HG03060 (cell line): ENCODE data around the gene PODN.

ENCODE experiments used
- ATAC-seq: cut with Tn5 transposase; IDR thresholded peaks from one replicate; pipeline ENCODE4 v1.9.1; 2021; ENCODE audit warnings: low read depth, moderate number of reproducible peaks; ENCODE audit not compliant: unreplicated experiment

The PODN gene, protein sequence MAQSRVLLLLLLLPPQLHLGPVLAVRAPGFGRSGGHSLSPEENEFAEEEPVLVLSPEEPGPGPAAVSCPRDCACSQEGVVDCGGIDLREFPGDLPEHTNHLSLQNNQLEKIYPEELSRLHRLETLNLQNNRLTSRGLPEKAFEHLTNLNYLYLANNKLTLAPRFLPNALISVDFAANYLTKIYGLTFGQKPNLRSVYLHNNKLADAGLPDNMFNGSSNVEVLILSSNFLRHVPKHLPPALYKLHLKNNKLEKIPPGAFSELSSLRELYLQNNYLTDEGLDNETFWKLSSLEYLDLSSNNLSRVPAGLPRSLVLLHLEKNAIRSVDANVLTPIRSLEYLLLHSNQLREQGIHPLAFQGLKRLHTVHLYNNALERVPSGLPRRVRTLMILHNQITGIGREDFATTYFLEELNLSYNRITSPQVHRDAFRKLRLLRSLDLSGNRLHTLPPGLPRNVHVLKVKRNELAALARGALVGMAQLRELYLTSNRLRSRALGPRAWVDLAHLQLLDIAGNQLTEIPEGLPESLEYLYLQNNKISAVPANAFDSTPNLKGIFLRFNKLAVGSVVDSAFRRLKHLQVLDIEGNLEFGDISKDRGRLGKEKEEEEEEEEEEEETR

GRCh38 chr1:53061859-53062707 is at the start of gene PODN:
Gene PODN, plus strand, starts transcription at chr1:53062213. Its CDS starts 7,643 bp downstream, at chr1:53069856.
- ATAC-seq, result no peak

- peak; percentile 77 for ATAC-seq
These were observed 47.1 kb upstream of the PODN start for GRCh38 chr1:53014791-53015507.

DNA sequence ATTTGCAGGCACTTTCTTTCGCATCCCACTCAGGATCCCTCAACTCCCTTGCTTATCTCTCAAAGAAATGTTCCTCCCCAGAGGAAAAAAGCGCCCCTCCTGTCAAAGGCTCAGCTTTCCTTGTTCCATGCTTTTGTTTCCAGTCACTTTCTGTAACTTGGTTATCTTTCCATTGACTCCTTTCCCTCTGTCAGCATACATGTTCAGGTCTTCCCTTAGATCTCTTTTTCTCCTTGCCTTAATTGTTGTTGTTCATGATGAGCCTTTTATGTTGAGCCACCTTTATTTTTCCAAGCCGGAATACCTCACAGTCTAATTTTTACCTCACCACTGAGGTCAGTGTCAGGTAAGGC is 46.5 kb upstream of the PODN start:
- no peak for ATAC-seq

GRCh38 chr1:53016705-53017104 is 45.3 kb upstream of the PODN start:
- no peak for ATAC-seq

- no peak for ATAC-seq
These were observed 41.4 kb upstream of the PODN start for GRCh38 chr1:53020588-53020987.

GRCh38 chr1:53022179-53022578 is 39.8 kb upstream of the PODN start:
- ATAC-seq, result no peak

DNA sequence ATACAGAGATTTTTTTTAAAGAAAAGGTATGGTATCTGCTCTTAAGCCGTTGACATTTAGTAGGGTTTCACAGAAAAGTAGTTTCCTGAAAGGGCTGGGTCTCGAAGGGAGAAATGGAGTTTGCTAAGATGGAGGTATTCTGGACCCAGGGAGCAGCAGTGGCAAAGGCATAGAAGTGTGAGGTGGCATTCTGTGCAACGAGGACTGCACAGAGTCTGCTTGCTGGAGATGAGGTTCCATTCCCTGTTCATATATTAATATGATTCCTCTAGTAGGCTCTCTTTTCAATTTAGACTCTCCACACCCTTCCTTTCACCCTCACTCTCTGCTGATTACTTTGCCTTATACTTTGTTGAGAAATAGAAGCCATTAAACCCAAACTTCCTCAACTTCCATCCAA is 38.5 kb upstream of the PODN start:
- ATAC-seq, result no peak

DNA sequence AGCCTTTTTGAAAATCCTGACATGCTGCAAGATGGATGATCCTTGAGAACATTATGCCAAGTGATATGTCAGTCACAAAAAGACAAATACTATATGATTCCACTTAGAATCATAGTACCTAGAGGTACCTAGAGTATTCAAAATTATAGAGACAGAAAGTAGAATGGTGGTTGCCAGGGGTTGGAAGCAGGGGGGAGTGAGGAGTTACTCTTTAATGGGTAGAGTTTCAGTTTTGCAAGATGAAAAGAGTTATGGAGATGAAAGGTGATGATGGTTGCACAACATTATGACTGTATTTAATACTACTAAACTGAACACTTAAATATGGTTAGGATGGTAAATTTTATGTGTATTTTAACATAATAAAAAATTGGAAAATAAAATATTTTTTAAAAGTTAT is 37.9 kb upstream of the PODN start:
- no peak for ATAC-seq

- ATAC-seq, result no peak
These were observed 36.8 kb upstream of the PODN start for GRCh38 chr1:53025034-53025768.

- no peak for ATAC-seq
These were observed 36.3 kb upstream of the PODN start for GRCh38 chr1:53025769-53026112.

GRCh38 chr1:53026254-53026653 is 35.8 kb upstream of the PODN start:
- no peak for ATAC-seq

DNA sequence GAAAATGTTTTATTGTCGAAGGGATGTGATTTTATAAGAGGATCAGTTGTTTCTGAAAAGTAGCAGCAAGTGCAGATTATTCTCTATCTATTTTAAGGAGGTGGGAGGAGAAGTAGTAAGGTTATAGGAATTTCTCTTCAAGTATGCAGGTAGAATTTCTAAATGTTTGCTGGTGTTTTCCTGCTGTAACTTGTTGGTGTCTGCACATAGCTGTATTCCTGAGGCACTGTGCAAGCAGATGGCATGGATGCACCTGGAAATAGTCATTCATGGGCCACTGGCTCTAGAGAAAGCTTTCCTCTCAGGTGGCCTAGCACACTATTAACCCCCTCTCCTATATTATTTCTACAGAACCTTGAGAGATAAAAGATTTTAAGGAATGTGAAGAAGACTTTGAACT is 30.3 kb upstream of the PODN start:
- no peak for ATAC-seq

DNA sequence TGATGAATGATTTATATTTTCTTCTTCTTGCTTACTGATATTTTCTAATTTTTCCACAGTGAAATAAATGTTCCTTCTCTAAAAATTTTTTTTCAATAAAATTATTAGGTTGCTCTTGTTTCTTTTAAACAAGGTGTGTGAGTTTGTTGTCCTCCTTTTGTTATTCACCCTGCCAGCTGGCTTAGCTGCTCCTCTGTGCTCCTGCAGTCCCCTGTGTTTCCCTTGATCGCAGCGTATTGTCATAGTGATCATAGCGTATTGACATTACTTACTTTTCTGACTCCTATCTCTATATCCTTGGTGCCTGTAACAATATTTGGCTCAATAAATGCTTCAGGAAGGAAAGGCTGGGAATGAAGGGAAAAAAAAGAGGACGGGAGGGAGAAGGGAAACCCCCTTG is 24.9 kb upstream of the PODN start:
- no peak for ATAC-seq

DNA sequence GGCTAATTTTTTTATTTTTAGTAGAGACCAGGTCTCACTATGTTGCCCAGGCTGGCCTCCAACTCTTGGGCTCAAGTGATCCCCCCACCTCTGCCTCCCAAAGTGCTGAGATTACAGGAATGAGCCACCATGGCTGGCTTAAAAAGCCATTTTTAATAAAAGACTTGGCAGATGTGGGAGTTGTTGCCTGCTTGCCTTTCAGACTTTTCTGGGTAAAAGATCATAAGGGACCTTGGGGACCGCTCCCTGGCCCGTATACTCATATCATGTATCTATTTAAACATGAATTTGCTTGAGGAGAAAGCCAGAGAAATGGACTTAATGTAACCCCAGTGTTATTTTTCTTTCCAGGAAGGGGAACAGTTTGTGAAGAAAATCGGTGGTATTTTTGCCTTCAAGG is 23.4 kb upstream of the PODN start:
- ATAC-seq, result no peak

- no peak for ATAC-seq
These were observed 18.7 kb upstream of the PODN start for GRCh38 chr1:53043271-53043670.

DNA sequence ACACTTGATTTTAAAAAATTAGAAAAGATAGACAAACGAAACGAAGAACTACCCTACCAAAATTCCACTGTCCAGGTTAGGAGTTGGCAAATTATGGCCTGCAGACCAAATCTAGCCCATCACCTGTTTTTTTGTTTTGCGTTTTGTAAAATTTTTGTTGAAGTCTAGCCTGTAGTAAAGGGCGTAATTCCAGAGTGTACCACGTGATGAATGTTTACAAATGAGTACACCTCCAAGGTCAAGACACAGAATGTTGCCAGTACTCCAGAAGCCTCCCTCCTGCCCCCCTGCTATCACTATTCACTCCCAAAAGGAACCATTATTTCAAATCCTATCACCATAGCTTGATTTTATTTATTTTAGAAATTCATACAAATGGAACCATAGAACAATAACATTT is 17.1 kb upstream of the PODN start:
- no peak for ATAC-seq

- ATAC-seq, result no peak
These were observed 15.1 kb upstream of the PODN start for GRCh38 chr1:53046930-53047329.

GRCh38 chr1:53047737-53048736 is 14.0 kb upstream of the PODN start:
- no peak for ATAC-seq

GRCh38 chr1:53048960-53049573 is 12.9 kb upstream of the PODN start:
- no peak for ATAC-seq
